Measurements from ENCODE around the gene RPL36AL.
"Not testable (repeated sequence)": the region's sequence is repeated elsewhere in the genome, so short reads cannot be mapped to it uniquely, and the experiment has no call there.

Gene RPL36AL

DNA sequence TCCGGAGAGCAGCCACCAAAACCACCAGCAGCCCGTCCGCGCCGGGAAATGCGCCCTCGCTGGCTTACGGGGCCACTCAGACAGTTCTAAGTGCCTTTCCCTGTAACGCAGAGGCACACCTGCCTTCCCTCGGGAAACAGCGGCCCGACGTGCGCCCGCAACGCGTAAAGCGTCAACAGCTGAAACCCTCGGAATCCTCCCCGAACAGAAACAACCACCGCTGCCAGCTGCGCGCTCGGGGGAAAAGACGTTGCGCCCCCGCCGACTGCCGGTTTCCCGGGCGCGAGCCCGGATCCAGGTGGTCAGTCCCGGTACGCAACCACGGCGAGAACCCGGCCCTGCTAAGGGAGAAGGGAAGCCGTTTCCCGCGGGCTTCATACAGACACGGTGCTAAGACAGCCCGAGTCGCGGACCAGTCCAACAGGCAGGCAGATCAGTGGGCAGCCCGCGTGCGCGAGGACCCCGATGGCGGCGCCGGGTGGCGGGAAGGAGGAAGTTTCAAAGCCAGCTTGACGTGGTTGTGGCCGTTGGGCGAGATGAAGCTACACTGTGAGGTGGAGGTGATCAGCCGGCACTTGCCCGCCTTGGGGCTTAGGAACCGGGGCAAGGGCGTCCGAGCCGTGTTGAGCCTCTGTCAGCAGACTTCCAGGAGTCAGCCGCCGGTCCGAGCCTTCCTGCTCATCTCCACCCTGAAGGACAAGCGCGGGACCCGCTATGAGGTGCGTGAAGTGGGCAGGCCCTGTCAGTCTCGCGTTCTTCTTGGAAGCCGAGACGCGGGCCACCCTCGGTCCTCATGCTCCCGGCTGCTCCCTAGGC is 21.7 kb downstream of the RPL36AL start, which contains the start of gene LRR1:
TSS of gene LRR1 (plus strand) at position 456 of the 816 bp plus-strand sequence. CDS start at position 537, 81 bp downstream.
- peak; percentile 85 for DNase-seq (ENCODE audit: low spot score)
- peak within 1 kb of the TSS; percentile 95 for H3K27ac Mint-ChIP-seq
- peaks cover 36% of the 10 kb centered on the region for H3K4me1 Mint-ChIP-seq (ENCODE audit: low read depth)
- H3K36me3 Mint-ChIP-seq (ENCODE audit: low read depth): peaks cover 21% of the 10 kb centered on the region
- H3K4me3 Mint-ChIP-seq: peak within 1 kb of the TSS; percentile 91
- no peaks in the 10 kb centered on the region for H3K9me3 Mint-ChIP-seq
- no peaks in the 10 kb centered on the region for H3K27me3 Mint-ChIP-seq (ENCODE audit: low read depth)

- Mint-ChIP-seq H3K27me3 (ENCODE audit: low read depth) (no peaks in the 10 kb centered on the region), H3K27ac (peak overlapping the region; percentile 95), H3K4me1 (ENCODE audit: low read depth) (peaks cover 36% of the 10 kb centered on the region), H3K36me3 (ENCODE audit: low read depth) (peaks cover 18% of the 10 kb centered on the region), H3K4me3 (peak overlapping the region; percentile 91), H3K9me3 (no peaks in the 10 kb centered on the region)
- DNase-seq (ENCODE audit: low spot score): no peak
These were observed 22.3 kb downstream of the RPL36AL start for GRCh38 chr14:49598189-49598484.

DNA sequence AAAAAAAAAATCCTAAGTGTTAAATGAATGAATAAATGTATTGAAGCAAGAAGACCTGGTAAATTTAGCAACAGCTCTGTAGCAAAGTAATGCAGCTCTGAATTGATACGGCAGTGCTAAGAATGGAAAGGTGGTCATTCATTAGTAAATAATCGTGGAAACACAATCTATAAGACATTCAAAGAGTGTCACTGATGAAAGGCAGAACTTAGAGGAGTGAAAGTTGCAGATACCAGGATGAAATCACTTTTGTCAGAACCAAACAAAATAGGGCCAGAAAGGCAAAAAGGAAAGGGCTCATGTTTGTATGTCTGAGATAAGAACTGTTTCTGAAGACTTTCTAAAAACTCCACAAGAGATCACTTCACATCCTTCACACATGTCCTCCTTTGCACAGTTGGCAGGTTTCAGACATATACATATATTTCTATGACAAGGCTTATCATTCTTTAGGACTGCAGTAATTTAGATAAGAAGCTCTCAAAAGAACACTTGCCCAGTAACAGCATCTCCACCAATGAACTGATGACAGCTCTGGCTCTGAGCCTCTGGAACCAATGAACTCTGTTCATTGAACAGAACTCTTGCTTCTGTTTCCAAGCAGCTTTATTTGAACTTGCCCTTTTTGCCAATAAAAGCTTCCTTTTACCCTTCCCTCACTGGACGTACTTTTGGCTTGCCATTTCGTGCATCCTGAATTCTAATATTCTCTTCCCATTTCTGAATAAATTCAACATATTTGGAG is 25.9 kb downstream of the RPL36AL start:
- no peak for DNase-seq (ENCODE audit: low spot score)
- Mint-ChIP-seq H3K27me3 (ENCODE audit: low read depth) (no peaks in the 10 kb centered on the region), H3K4me1 (ENCODE audit: low read depth) (peaks cover 22% of the 10 kb centered on the region), H3K4me3 (no peak overlapping the region), H3K9me3 (no peaks in the 10 kb centered on the region), H3K36me3 (ENCODE audit: low read depth) (peaks cover 3% of the 10 kb centered on the region), H3K27ac (no peak overlapping the region)

- Mint-ChIP-seq H3K9me3 (no peaks in the 10 kb centered on the region), H3K4me3 (no peak overlapping the region), H3K4me1 (ENCODE audit: low read depth) (peaks cover 22% of the 10 kb centered on the region), H3K27me3 (ENCODE audit: low read depth) (no peaks in the 10 kb centered on the region), H3K36me3 (ENCODE audit: low read depth) (no peaks in the 10 kb centered on the region), H3K27ac (no peak overlapping the region)
- no peak for DNase-seq (ENCODE audit: low spot score)
These were observed 27.4 kb downstream of the RPL36AL start for GRCh38 chr14:49593016-49593415.

GRCh38 chr14:49589387-49589786 is 31.0 kb downstream of the RPL36AL start:
- Mint-ChIP-seq H3K4me1 (ENCODE audit: low read depth) (peaks cover 17% of the 10 kb centered on the region), H3K27ac (no peak overlapping the region), H3K36me3 (ENCODE audit: low read depth) (peaks cover 18% of the 10 kb centered on the region), H3K4me3 (no peak overlapping the region), H3K9me3 (no peaks in the 10 kb centered on the region), H3K27me3 (ENCODE audit: low read depth) (peaks cover 5% of the 10 kb centered on the region)
- DNase-seq (ENCODE audit: low spot score): no peak

DNA sequence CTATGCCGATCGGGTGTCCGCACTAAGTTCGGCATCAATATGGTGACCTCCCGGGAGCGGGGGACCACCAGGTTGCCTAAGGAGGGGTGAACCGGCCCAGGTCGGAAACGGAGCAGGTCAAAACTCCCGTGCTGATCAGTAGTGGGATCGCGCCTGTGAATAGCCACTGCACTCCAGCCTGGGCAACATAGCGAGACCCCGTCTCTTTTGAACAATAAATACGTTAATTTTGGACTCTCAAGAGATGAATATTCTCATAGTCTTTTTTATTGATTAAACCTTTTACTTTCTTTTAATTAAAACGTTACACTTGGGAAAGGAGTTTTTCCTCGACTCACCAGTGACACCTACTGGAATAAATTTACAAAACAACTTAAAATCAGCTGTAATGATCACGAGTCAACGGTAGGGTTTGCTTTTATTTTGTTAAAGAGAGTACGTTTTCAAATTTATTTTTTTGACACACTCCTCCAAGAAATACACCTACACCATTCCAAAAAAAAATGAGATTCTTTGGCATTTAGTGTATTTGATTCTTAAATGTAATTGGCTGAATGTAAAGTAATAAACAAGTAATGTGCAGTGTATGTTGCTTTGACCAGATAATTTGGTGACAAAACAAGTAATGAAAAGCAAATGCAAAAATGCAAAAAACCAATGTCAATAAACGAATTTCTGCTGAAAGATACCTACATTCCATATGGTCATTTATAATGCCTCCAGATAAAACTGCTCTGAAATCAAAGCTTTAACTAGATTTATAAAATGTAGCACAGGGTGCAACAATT is 33.6 kb downstream of the RPL36AL start:
- H3K4me3 Mint-ChIP-seq: peak overlapping the region; percentile 88
- peak; percentile 63 for DNase-seq (ENCODE audit: low spot score)
- peaks cover 36% of the 10 kb centered on the region for H3K4me1 Mint-ChIP-seq (ENCODE audit: low read depth)
- peaks cover 41% of the 10 kb centered on the region for H3K36me3 Mint-ChIP-seq (ENCODE audit: low read depth)
- H3K9me3 Mint-ChIP-seq: no peaks in the 10 kb centered on the region
- H3K27me3 Mint-ChIP-seq (ENCODE audit: low read depth): peaks cover 5% of the 10 kb centered on the region
- H3K27ac Mint-ChIP-seq: peak overlapping the region; percentile 89

- peak; percentile 99 for DNase-seq (ENCODE audit: low spot score)
- Mint-ChIP-seq H3K4me3 (peak within 1 kb of the TSS; percentile 88), H3K36me3 (ENCODE audit: low read depth) (peaks cover 49% of the 10 kb centered on the region), H3K9me3 (no peaks in the 10 kb centered on the region), H3K27ac (peak within 1 kb of the TSS; percentile 89), H3K4me1 (ENCODE audit: low read depth) (peaks cover 43% of the 10 kb centered on the region), H3K27me3 (ENCODE audit: low read depth) (peaks cover 5% of the 10 kb centered on the region)
These were observed 34.4 kb downstream of the RPL36AL start, which contains the start of gene RPS29 for GRCh38 chr14:49585803-49586672. Gene RPS29 (minus strand): TSS chr14:49586380. CDS start chr14:49586346, 34 bp downstream.

GRCh38 chr14:49584981-49585640 is 35.3 kb downstream of the RPL36AL start:
- H3K9me3 Mint-ChIP-seq; H3K27me3 Mint-ChIP-seq (ENCODE audit: low read depth): not testable (repeated sequence)

DNA sequence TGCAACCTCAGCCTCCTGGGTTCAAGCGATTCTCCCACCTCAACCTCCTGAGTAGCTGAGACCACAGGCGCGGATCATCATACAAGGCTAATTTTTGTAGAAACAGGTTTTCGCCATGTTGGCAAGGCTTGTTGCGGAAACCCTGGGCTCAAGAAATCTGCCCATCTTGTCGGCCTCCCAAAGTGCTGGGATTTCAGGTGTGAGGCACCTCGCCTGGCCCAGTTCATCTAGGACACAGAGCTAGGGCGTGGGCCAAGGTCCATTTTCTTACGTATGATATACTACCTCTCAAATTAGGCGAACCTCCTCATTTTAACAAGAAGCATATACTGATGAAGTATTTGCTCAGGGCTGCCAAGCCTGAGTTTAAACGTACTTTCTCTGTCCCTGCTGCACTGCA is 36.4 kb downstream of the RPL36AL start:
- no peaks in the 10 kb centered on the region for H3K9me3 Mint-ChIP-seq
- peak overlapping the region; percentile 88 for H3K4me3 Mint-ChIP-seq
- no peak for DNase-seq (ENCODE audit: low spot score)
- H3K36me3 Mint-ChIP-seq (ENCODE audit: low read depth): peaks cover 53% of the 10 kb centered on the region
- H3K27me3 Mint-ChIP-seq (ENCODE audit: low read depth): peaks cover 5% of the 10 kb centered on the region
- peak overlapping the region; percentile 84 for H3K27ac Mint-ChIP-seq
- H3K4me1 Mint-ChIP-seq (ENCODE audit: low read depth): peaks cover 50% of the 10 kb centered on the region

More at GRCh38 chr14:49584981-49585640, 35.3 kb downstream of the RPL36AL start:
- not testable (repeated sequence) for DNase-seq (ENCODE audit: low spot score)
- H3K36me3 Mint-ChIP-seq (ENCODE audit: low read depth): peaks cover 51% of the 10 kb centered on the region
- H3K4me3 Mint-ChIP-seq: peak overlapping the region; percentile 88
- H3K4me1 Mint-ChIP-seq (ENCODE audit: low read depth): peaks cover 45% of the 10 kb centered on the region
- peak overlapping the region; percentile 89 for H3K27ac Mint-ChIP-seq

- H3K9me3 Mint-ChIP-seq: no peaks in the 10 kb centered on the region
- H3K27ac Mint-ChIP-seq: peak overlapping the region; percentile 84
- DNase-seq (ENCODE audit: low spot score): no peak
- H3K36me3 Mint-ChIP-seq (ENCODE audit: low read depth): peaks cover 53% of the 10 kb centered on the region
- H3K4me1 Mint-ChIP-seq (ENCODE audit: low read depth): peaks cover 54% of the 10 kb centered on the region
- peaks cover 5% of the 10 kb centered on the region for H3K27me3 Mint-ChIP-seq (ENCODE audit: low read depth)
- H3K4me3 Mint-ChIP-seq: peak overlapping the region; percentile 88
These were observed 36.8 kb downstream of the RPL36AL start for GRCh38 chr14:49583629-49584028.

- Mint-ChIP-seq H3K36me3 (ENCODE audit: low read depth) (peaks cover 61% of the 10 kb centered on the region), H3K4me3 (peak overlapping the region; percentile 5), H3K27me3 (ENCODE audit: low read depth) (peaks cover 5% of the 10 kb centered on the region), H3K4me1 (ENCODE audit: low read depth) (peaks cover 56% of the 10 kb centered on the region), H3K9me3 (no peaks in the 10 kb centered on the region), H3K27ac (peak overlapping the region; percentile 35)
- no peak for DNase-seq (ENCODE audit: low spot score)
These were observed 38.1 kb downstream of the RPL36AL start for GRCh38 chr14:49582113-49582977.

All from T-helper 2 cell treated with Interferon-gamma antibody and Interleukin-4, amounts not matched to agents 5 μg/mL and 100 μg/mL, for 36 hours (primary cell).